SK-N-SH (cell line): ENCODE measurements around the gene PSAP. TPM values are rescaled to one million over a fixed set of nuclear protein-coding genes. Genes with fewer than 3 reads are reported as not detected.

Experiments used
- CTCF ChIA-PET: fragments of 300-600, 350-600 bp; formaldehyde crosslinking; extraction: SDS; loops from one replicate; lab custom pipeline; 2021; lab: Yijun Ruan, JAX
- POLR2A ChIA-PET: fragments of 350-600 bp; sonication (Branson Sonifier 250); formaldehyde crosslinking; extraction: SDS; loops from one replicate; lab custom pipeline; 2020; ENCODE audit warnings: antibody characterized with exemption, inconsistent platforms; lab: Yijun Ruan, JAX
- DNase-seq: peaks from one replicate; pipeline ENCODE4 v3.0.0; 2012
- H2AFZ ChIP-seq: fragments of 200-600 bp; sonication (generic); 2 replicates; pipeline ENCODE4 v1.8.1; 2016; ENCODE audit warnings: antibody characterized with exemption, mild to moderate bottlenecking, low read depth
- H3F3A ChIP-seq: fragments of 200-600 bp; sonication (generic); replicated peaks from 2 replicates; pipeline ENCODE3; 2016; ENCODE audit warnings: antibody characterized with exemption, mild to moderate bottlenecking; ENCODE audit not compliant: insufficient read depth
- H3K27ac ChIP-seq, 2 experiments: fragments of 200-500 bp in 1 of 2; fragments of 200-600 bp in 1 of 2; sonication (Bioruptor generic) in 1 of 2; sonication (generic), shearing (Covaris generic) in 1 of 2; 2 replicates each; pipeline versions ENCODE4 v1.5.1 to v1.6.1; 2014 to 2016; ENCODE audit warnings: low read depth in 2 of 2, inconsistent platforms in 1 of 2, low read length in 1 of 2, mild to moderate bottlenecking in 1 of 2, mixed read lengths in 1 of 2
- H3K27me3 ChIP-seq: fragments of 200-600 bp; sonication (generic), shearing (Covaris generic); 2 replicates; pipeline ENCODE4 v1.6.1; 2016; ENCODE audit warnings: mixed run types; ENCODE audit not compliant: insufficient read depth
- H3K36me3 ChIP-seq, 2 experiments: fragments of 200-500 bp in 1 of 2; fragments of 200-600 bp in 1 of 2; sonication (Bioruptor generic) in 1 of 2; sonication (generic) in 1 of 2; replicated peaks in 1 of 2; 2 replicates each; pipeline versions ENCODE3 to v1.5.1; 2014 to 2016; ENCODE audit warnings: low read length in 1 of 2, mild to moderate bottlenecking in 1 of 2; ENCODE audit not compliant: insufficient read depth in 2 of 2, control insufficient read depth in 1 of 2
- H3K4me1 ChIP-seq, 2 experiments: fragments of 200-500 bp in 1 of 2; fragments of 200-600 bp in 1 of 2; sonication (Bioruptor generic) in 1 of 2; sonication (generic), shearing (Covaris generic) in 1 of 2; 2 replicates each; pipeline versions ENCODE4 v1.5.1 to v1.6.1; 2014 to 2016; ENCODE audit warnings: low read depth in 1 of 2, low read length in 1 of 2, mixed run types in 1 of 2; ENCODE audit not compliant: insufficient read depth in 2 of 2, control insufficient read depth in 1 of 2
- H3K4me2 ChIP-seq: fragments of 200-600 bp; sonication (generic), shearing (Covaris generic); 2 replicates; pipeline ENCODE4 v1.6.1; 2017; ENCODE audit warnings: mixed run types
- H3K4me3 ChIP-seq, 2 experiments: fragments of 200-500 bp in 1 of 2; fragments of 200-600 bp in 1 of 2; sonication (Bioruptor generic) in 1 of 2; sonication (generic), shearing (Covaris generic) in 1 of 2; 2 replicates each; pipeline versions ENCODE4 v1.5.1 to v1.8.1; 2014 to 2016; ENCODE audit warnings: low read depth in 2 of 2, inconsistent platforms in 1 of 2, low read length in 1 of 2, mild to moderate bottlenecking in 1 of 2, mixed read lengths in 1 of 2, moderate library complexity in 1 of 2
- H3K79me2 ChIP-seq: fragments of 200-600 bp; sonication (generic); 2 replicates; pipeline ENCODE4 v1.8.1; 2017; ENCODE audit warnings: mild to moderate bottlenecking; ENCODE audit not compliant: insufficient read depth
- H3K9ac ChIP-seq: fragments of 200-600 bp; sonication (generic); 2 replicates; pipeline ENCODE4 v1.6.1; 2017; ENCODE audit warnings: mixed run types
- H3K9me2 ChIP-seq: fragments of 200-600 bp; sonication (generic); 2 replicates; pipeline ENCODE4 v1.6.1; 2017; ENCODE audit warnings: mixed run types
- H3K9me3 ChIP-seq: fragments of 200-600 bp; sonication (generic); 2 replicates; pipeline ENCODE4 v1.6.1; 2017; ENCODE audit warnings: mixed run types, mild to moderate bottlenecking, moderate library complexity
- H4K20me1 ChIP-seq: fragments of 200-600 bp; sonication (generic); 2 replicates; pipeline ENCODE4 v1.6.1; 2017; ENCODE audit warnings: mild to moderate bottlenecking, mixed run types; ENCODE audit not compliant: insufficient read depth
- EP300 ChIP-seq, 2 experiments: IDR thresholded peaks; 2 replicates each; pipeline versions ENCODE4 v1.4.0 to v1.6.1; 2012; ENCODE audit warnings: borderline replicate concordance in 1 of 2, low read depth in 1 of 2, low read length in 1 of 2
- EZH2phosphoT487 ChIP-seq: fragments of 200-600 bp; sonication (generic); IDR thresholded peaks from 2 replicates; pipeline ENCODE4 v1.6.1; 2017; ENCODE audit warnings: low read depth, mixed run types, mild to moderate bottlenecking, antibody characterized with exemption, moderate library complexity, borderline replicate concordance
- FOXJ3 ChIP-seq: sonication (generic); formaldehyde crosslinking; IDR thresholded peaks from 2 replicates; pipeline ENCODE4 v1.5.1; 2020; ENCODE audit warnings: mild to moderate bottlenecking, missing genetic modification reagents
- FOXM1 ChIP-seq: IDR thresholded peaks from 2 replicates; pipeline ENCODE4 v1.4.0; 2012; ENCODE audit warnings: low read depth, mild to moderate bottlenecking
- GABPA ChIP-seq: IDR thresholded peaks from 2 replicates; pipeline ENCODE4 v1.4.0; 2012; ENCODE audit warnings: low read depth, mild to moderate bottlenecking
- JUND ChIP-seq: IDR thresholded peaks from 2 replicates; pipeline ENCODE4 v1.4.0; 2012
- MEF2A ChIP-seq: IDR thresholded peaks from 2 replicates; pipeline ENCODE4 v1.4.0; 2012; ENCODE audit warnings: low read depth, borderline replicate concordance
- MXI1 ChIP-seq: IDR thresholded peaks from 2 replicates; pipeline ENCODE4 v1.6.1; 2012; ENCODE audit warnings: mild to moderate bottlenecking, low read depth, low read length, improper control_type of control experiment
- RCOR1 ChIP-seq: fragments of 150-350 bp; IDR thresholded peaks from 2 replicates; pipeline ENCODE4 v1.6.1; 2017; ENCODE audit warnings: antibody characterized with exemption, low read length
- RFX5 ChIP-seq: IDR thresholded peaks from 2 replicates; pipeline ENCODE4 v1.6.1; 2012; ENCODE audit warnings: mild to moderate bottlenecking, improper control_type of control experiment, low read length
- RXRA ChIP-seq: IDR thresholded peaks from 2 replicates; pipeline ENCODE4 v1.4.0; 2012; ENCODE audit warnings: low read depth, mild to moderate bottlenecking, borderline replicate concordance
- SIN3A ChIP-seq: IDR thresholded peaks from 2 replicates; pipeline ENCODE4 v1.6.1; 2012; ENCODE audit warnings: low read depth, mild to moderate bottlenecking, low read length, moderate library complexity, borderline replicate concordance
- SMC3 ChIP-seq: IDR thresholded peaks from 2 replicates; pipeline ENCODE4 v1.6.1; 2012; ENCODE audit warnings: low read depth, low read length, improper control_type of control experiment
- TAF1 ChIP-seq: IDR thresholded peaks from 2 replicates; pipeline ENCODE4 v1.6.1; 2012; ENCODE audit warnings: low read depth, mild to moderate bottlenecking, low read length, moderate library complexity, borderline replicate concordance
- TCF12 ChIP-seq: IDR thresholded peaks from 2 replicates; pipeline ENCODE4 v1.4.0; 2012
- TEAD4 ChIP-seq: IDR thresholded peaks from 2 replicates; pipeline ENCODE4 v1.4.0; 2012; ENCODE audit warnings: mild to moderate bottlenecking, borderline replicate concordance; ENCODE audit not compliant: insufficient read depth
- YY1 ChIP-seq: IDR thresholded peaks from 2 replicates; pipeline ENCODE4 v1.4.0; 2012; ENCODE audit warnings: low read depth, mild to moderate bottlenecking
- ZBTB33 ChIP-seq: IDR thresholded peaks from 2 replicates; pipeline ENCODE4 v1.4.0; 2012; ENCODE audit warnings: low read depth, borderline replicate concordance
- WGBS: methylation state at CpG from one replicate; pipeline ENCODE4 v1.1.6; 2017; ENCODE audit warnings: low lambda C conversion rate; 5-methylcytosine and 5-hydroxymethylcytosine counted together
- polyA plus RNA-seq, 3 experiments: library from polyadenylated mRNA; depleted of rRNA; stranded (reverse); fragments of >200 nt; gene quantifications; 2 replicates each; pipeline ENCODE4 v1.2.3, GENCODE V29; 2012

Gene PSAP
- polyA plus RNA-seq, 1 of the 3 experiments (the other 2 are of a cell fraction) = 1,647 TPM

GRCh38 chr10:71780719-71781118, 70.3 kb downstream of the PSAP start:
- Histone ChIP-seq H3K36me3 (no peaks in the 10 kb centered on the region), H3K9ac (no peak overlapping the region), H3K4me2 (no peak overlapping the region), H3K9me3 (no peaks in the 10 kb centered on the region), H3K9me2 (no peaks in the 10 kb centered on the region), H3K4me3 (no peak overlapping the region), H3K27me3 (no peaks in the 10 kb centered on the region; the same call in 1 of the 2 replicates), H3F3A (no peaks in the 10 kb centered on the region), H3K27ac (no peak overlapping the region), H3K4me1 (no peaks in the 10 kb centered on the region), H3K79me2 (no peaks in the 10 kb centered on the region), H4K20me1 (no peaks in the 10 kb centered on the region), H2AFZ (no peak overlapping the region)
- WGBS = 80% methylated on average over 9 of the region's 9 CpGs
- ChIA-PET POLR2A (no interaction called here), CTCF (no interaction called here)
- no peak for TF ChIP-seq RCOR1
- no peak for DNase-seq

GRCh38 chr10:71780156-71780555, 70.9 kb downstream of the PSAP start:
- TF ChIP-seq JUND (no peak), YY1 (no peak), FOXJ3 (CRISPR knock-in tag) (no peak)
- Histone ChIP-seq H3K9ac (no peak overlapping the region), H3K79me2 (no peaks in the 10 kb centered on the region), H3K27ac (no peak overlapping the region), H4K20me1 (no peaks in the 10 kb centered on the region), H3K27me3 (no peaks in the 10 kb centered on the region; the same call in 1 of the 2 replicates), H3K9me3 (no peaks in the 10 kb centered on the region), H3K4me3 (no peak overlapping the region), H3K36me3 (no peaks in the 10 kb centered on the region), H3K4me1 (no peaks in the 10 kb centered on the region; a peak in 1 of 4 replicates), H3K9me2 (no peaks in the 10 kb centered on the region), H3K4me2 (no peak overlapping the region), H3F3A (no peaks in the 10 kb centered on the region), H2AFZ (no peak overlapping the region)
- POLR2A ChIA-PET = no interaction called here
- DNase-seq = no peak
- 79% methylated on average over 7 of the region's 7 CpGs for WGBS
- CTCF ChIA-PET = no interaction called here

GRCh38 chr10:71779641-71780040, 71.4 kb downstream of the PSAP start:
- H3K36me3 ChIP-seq = no peaks in the 10 kb centered on the region
- no peaks in the 10 kb centered on the region for H3F3A ChIP-seq
- CTCF ChIA-PET = no interaction called here
- H3K27ac ChIP-seq = no peak overlapping the region
- WGBS = 67% methylated on average over 6 of the region's 6 CpGs
- no peaks in the 10 kb centered on the region; the same call in 1 of the 2 replicates for H3K27me3 ChIP-seq
- no peak overlapping the region for H3K4me3 ChIP-seq
- no peak overlapping the region for H3K4me2 ChIP-seq
- DNase-seq = no peak
- H3K9me3 ChIP-seq = no peaks in the 10 kb centered on the region
- TF ChIP-seq EZH2phosphoT487 = no peak
- no peak for TF ChIP-seq RXRA
- TF ChIP-seq TCF12 = no peak
- no peak for TF ChIP-seq MXI1
- TF ChIP-seq YY1 = no peak
- TF ChIP-seq EP300 (IDR thresholded peaks at IDR 0.05; ENCODE audit: borderline replicate concordance in 1 of 2, low read depth in 1 of 2, low read length in 1 of 2) = no peak
- no peak for TF ChIP-seq SMC3
- TF ChIP-seq SIN3A = no peak
- no peak for TF ChIP-seq MEF2A
- TF ChIP-seq TAF1 = no peak
- TF ChIP-seq GABPA = no peak
- TF ChIP-seq RFX5 = no peak
- no peak for TF ChIP-seq TEAD4
- TF ChIP-seq RCOR1 = no peak
- no peak for TF ChIP-seq ZBTB33
- no peak for TF ChIP-seq JUND
- TF ChIP-seq FOXM1 = no peak
- TF ChIP-seq, all 33 proteins: peak for 0
- Histone ChIP-seq H3K4me1 (no peaks in the 10 kb centered on the region; a peak in 1 of 4 replicates), H3K9ac (no peak overlapping the region), H3K9me2 (no peaks in the 10 kb centered on the region), H2AFZ (no peak overlapping the region), H3K79me2 (no peaks in the 10 kb centered on the region), H4K20me1 (no peaks in the 10 kb centered on the region)
- POLR2A ChIA-PET = no interaction called here
